K562 (cell line): ENCODE measurements around the gene ATP5PO. TPM values are rescaled to one million over a fixed set of nuclear protein-coding genes. Genes with fewer than 3 reads are reported as not detected.

Source experiments
- ASH1L ChIP-seq: fragments of 450-650 bp; IDR thresholded peaks from 2 replicates; pipeline ENCODE4 v1.6.1; 2018; ENCODE audit warnings: borderline replicate concordance, mild to moderate bottlenecking, low read depth; ENCODE audit not compliant: partially characterized antibody
- ATF7 ChIP-seq: fragments of 450-650 bp; IDR thresholded peaks from 2 replicates; pipeline ENCODE4 v1.7.1; 2014; ENCODE audit warnings: mild to moderate bottlenecking, moderate library complexity
- CBFA2T2 ChIP-seq: fragments of 450-650 bp; conservative IDR thresholded peaks from 2 replicates; pipeline ENCODE4 v1.6.1; 2017; ENCODE audit warnings: mild to moderate bottlenecking
- CBX1 ChIP-seq: sonication (generic); IDR thresholded peaks from 2 replicates; pipeline ENCODE4 v1.6.1; 2016; ENCODE audit warnings: antibody characterized with exemption, low read depth, mild to moderate bottlenecking
- CBX5 ChIP-seq: IDR thresholded peaks from 2 replicates; pipeline ENCODE4 v1.6.1; 2014; ENCODE audit warnings: low read depth, borderline replicate concordance
- CLOCK ChIP-seq: fragments of 250-450 bp; sonication (Bioruptor Pico); IDR thresholded peaks from 2 replicates; pipeline ENCODE4 v1.4.0; 2020; ENCODE audit warnings: mild to moderate bottlenecking, moderate library complexity, borderline replicate concordance
- MEIS2 ChIP-seq: fragments of 450-650 bp; IDR thresholded peaks from 2 replicates; pipeline ENCODE4 v1.6.1; 2014; ENCODE audit warnings: mild to moderate bottlenecking; ENCODE audit not compliant: partially characterized antibody
- NKRF ChIP-seq: fragments of 450-650 bp; IDR thresholded peaks from 2 replicates; pipeline ENCODE4 v1.6.1; 2016; ENCODE audit warnings: borderline replicate concordance
- NR0B1 ChIP-seq: fragments of 450-650 bp; IDR thresholded peaks from one replicate; pipeline ENCODE4 v1.6.1; 2018; ENCODE audit warnings: mild to moderate bottlenecking, moderate library complexity; ENCODE audit not compliant: partially characterized antibody
- PCBP2 ChIP-seq: fragments of 200-400 bp; formaldehyde crosslinking; IDR thresholded peaks from 2 replicates; pipeline ENCODE4 v1.6.1; 2018; ENCODE audit warnings: low read length, low read depth, mild to moderate bottlenecking, moderate library complexity; ENCODE audit not compliant: poor library complexity, severe bottlenecking
- POLR3G ChIP-seq: IDR thresholded peaks from 2 replicates; pipeline ENCODE4 v1.6.1; 2011; ENCODE audit not compliant: insufficient read length, insufficient replicate concordance; ENCODE audit errors: extremely low read depth
- STAG1 ChIP-seq: sonication (generic); formaldehyde crosslinking; IDR thresholded peaks from 2 replicates; pipeline ENCODE4 v1.5.0; 2020; ENCODE audit warnings: missing genetic modification reagents, borderline replicate concordance
- TAF7 ChIP-seq: fragments of 450-650 bp; IDR thresholded peaks from 2 replicates; pipeline ENCODE4 v1.6.1; 2016; ENCODE audit warnings: missing genetic modification characterization, missing compliant biosample characterization
- ZFP30 ChIP-seq: fragments of 250-450 bp; sonication (Bioruptor Pico); IDR thresholded peaks from 2 replicates; pipeline ENCODE4 v1.8.0; 2022; ENCODE audit warnings: moderate library complexity, mild to moderate bottlenecking, inconsistent platforms, borderline replicate concordance
- ZNF311 ChIP-seq: fragments of 250-450 bp; sonication (Bioruptor Pico); IDR thresholded peaks from 2 replicates; pipeline ENCODE4 v1.4.0; 2020; ENCODE audit warnings: mild to moderate bottlenecking, moderate library complexity
- ZNF398 ChIP-seq: fragments of 250-450 bp; sonication (Bioruptor Pico); IDR thresholded peaks from 2 replicates; pipeline ENCODE4 v1.8.0; 2021; ENCODE audit warnings: moderate library complexity, mild to moderate bottlenecking, inconsistent platforms
- ZNF586 ChIP-seq: fragments of 450-650 bp; formaldehyde crosslinking; conservative IDR thresholded peaks from 2 replicates; pipeline ENCODE4 v1.4.0; 2020; ENCODE audit warnings: mild to moderate bottlenecking, moderate library complexity
- polyA plus RNA-seq, 8 experiments: library from polyadenylated mRNA; depleted of rRNA in 4 of 8; stranded (reverse) in 5 of 8; unstranded in 3 of 8; fragments of >200 nt; fragmentation: Nextera tagmentation in 2 of 8; fragmentation: Illumina TruSeq in 1 of 8; extraction: Ambion mirVana in 2 of 8; extraction: Trizol in 1 of 8; gene quantifications; 2 replicates each; pipeline versions ENCODE4 v1.2.1 to v1.2.3, GENCODE V29; 2011 to 2014; ENCODE audit warnings: inconsistent platforms in 1 of 8, missing spikeins in 1 of 8
- total RNA-seq, 7 experiments: library from RNA; depleted of rRNA in 6 of 7; stranded (reverse); fragments of >200 nt in 6 of 7; fragmentation: Illumina TruSeq in 2 of 7; extraction: Trizol in 2 of 7; gene quantifications; 2 replicates each; pipeline versions ENCODE4 v1.2.1 to v1.2.3, GENCODE V29; 2011 to 2021; ENCODE audit warnings: low replicate concordance in 1 of 7

ATP5PO gene
- total and polyA plus RNA-seq, 9 of the 15 experiments (the other 6 are each of a cell fraction or from before 2014, with no cell fraction given) = 367 to 2,722 (median 808) TPM

GRCh38 chr21:33901412-33902288 lies 14.0 kb downstream of the ATP5PO start (continued):
- TF ChIP-seq ZNF398 (CRISPR knock-in tag) (no peak), POLR3G (no peak), ZNF311 (CRISPR knock-in tag) (no peak), CLOCK (CRISPR knock-in tag) (no peak), NKRF (no peak), PCBP2 (no peak), CBX5 (no peak), CBFA2T2 (no peak), NR0B1 (no peak), CBX1 (no peak), ZFP30 (CRISPR knock-in tag) (no peak), ZNF586 (CRISPR knock-in tag) (no peak), TAF7 (no peak), ASH1L (no peak), STAG1 (CRISPR knock-in tag) (peak; percentile 74; the same call in 1 of the 2 replicates), MEIS2 (no peak), ATF7 (no peak)
